GM23338 (cell line): ENCODE results near the gene NKX2-2. TPM values are rescaled to one million over a fixed set of nuclear protein-coding genes. Genes with fewer than 3 reads are reported as not detected.

ENCODE experiments used
- ATAC-seq: fragments of 200-7000 bp; cut with Tn5 transposase; 3 replicates; pipeline ENCODE4 v1.9.1; 2020
- DNase-seq: peaks from one replicate; pipeline ENCODE4 v3.0.0-alpha.2; 2015; ENCODE audit warnings: low spot score
- H2AFZ ChIP-seq: fragments of 200-600 bp; sonication (generic); 2 replicates; pipeline ENCODE4 v1.8.0; 2016; ENCODE audit warnings: antibody characterized with exemption, mild to moderate bottlenecking, moderate library complexity
- H3F3A ChIP-seq: fragments of 200-600 bp; sonication (generic); replicated peaks from 2 replicates; pipeline ENCODE4 v1.8.0; 2017; ENCODE audit warnings: antibody characterized with exemption, mixed run types, low read depth
- H3K27ac ChIP-seq: fragments of 200-600 bp; sonication (generic); 2 replicates; pipeline ENCODE4 v1.6.1; 2016; ENCODE audit warnings: low read depth
- H3K27me3 ChIP-seq: fragments of 200-600 bp; sonication (generic); 2 replicates; pipeline ENCODE4 v1.8.0; 2016; ENCODE audit warnings: mild to moderate bottlenecking, mixed run types, moderate library complexity; ENCODE audit not compliant: insufficient read depth
- H3K36me3 ChIP-seq: fragments of 200-600 bp; sonication (generic); 2 replicates; pipeline ENCODE4 v1.8.0; 2016; ENCODE audit warnings: mild to moderate bottlenecking; ENCODE audit not compliant: insufficient read depth
- H3K4me1 ChIP-seq: fragments of 200-600 bp; sonication (generic); 2 replicates; pipeline ENCODE4 v1.8.0; 2016; ENCODE audit warnings: mild to moderate bottlenecking, moderate library complexity; ENCODE audit not compliant: insufficient read depth
- H3K4me2 ChIP-seq: fragments of 200-600 bp; sonication (generic); 2 replicates; pipeline ENCODE4 v1.7.1; 2017; ENCODE audit warnings: mixed run types
- H3K4me3 ChIP-seq: fragments of 200-600 bp; sonication (generic); 2 replicates; pipeline ENCODE4 v1.6.1; 2016; ENCODE audit warnings: mixed run types
- H3K79me2 ChIP-seq: fragments of 200-600 bp; sonication (generic); replicated peaks from 2 replicates; pipeline ENCODE4 v1.8.0; 2017; ENCODE audit warnings: mild to moderate bottlenecking; ENCODE audit not compliant: insufficient read depth
- H3K9me2 ChIP-seq: fragments of 200-600 bp; sonication (generic); 2 replicates; pipeline ENCODE4 v1.8.0; 2017; ENCODE audit not compliant: insufficient read depth
- H4K20me1 ChIP-seq: fragments of 200-600 bp; sonication (generic); replicated peaks from 2 replicates; pipeline ENCODE4 v1.8.0; 2017; ENCODE audit warnings: mild to moderate bottlenecking; ENCODE audit not compliant: insufficient read depth
- H3K27ac Mint-ChIP-seq: 2 replicates; pipeline ENCODE4 v1.8.0; 2020; ENCODE audit warnings: inconsistent platforms, mild to moderate bottlenecking, moderate library complexity, mixed read lengths
- H3K27me3 Mint-ChIP-seq: 3 replicates; pipeline ENCODE4 v1.8.0; 2022; ENCODE audit warnings: low read depth, mild to moderate bottlenecking, moderate library complexity, mixed read lengths, inconsistent platforms; ENCODE audit not compliant: insufficient read depth, poor library complexity
- H3K36me3 Mint-ChIP-seq: 3 replicates; pipeline ENCODE4 v1.8.0; 2021; ENCODE audit warnings: low read depth, mild to moderate bottlenecking, inconsistent platforms, moderate library complexity, mixed read lengths
- H3K4me1 Mint-ChIP-seq: 3 replicates; pipeline ENCODE4 v1.8.0; 2020; ENCODE audit warnings: mild to moderate bottlenecking, inconsistent platforms, mixed read lengths
- H3K4me3 Mint-ChIP-seq: 3 replicates; pipeline ENCODE4 v1.8.0; 2021; ENCODE audit warnings: moderate library complexity, mild to moderate bottlenecking, inconsistent platforms, mixed read lengths
- H3K9me3 Mint-ChIP-seq: 3 replicates; pipeline ENCODE4 v1.8.0; 2020; ENCODE audit warnings: moderate library complexity, mild to moderate bottlenecking, inconsistent platforms, mixed read lengths
- CREB1 ChIP-seq: fragments of 250-450 bp; sonication (Bioruptor Pico); IDR thresholded peaks from 2 replicates; pipeline ENCODE4 v1.5.0; 2020; ENCODE audit warnings: low read depth, mild to moderate bottlenecking, moderate library complexity
- CTCF ChIP-seq, 2 experiments: fragments of 200-600 bp in 1 of 2; sonication (generic) in 1 of 2; conservative IDR thresholded peaks; 2 replicates each; pipeline versions ENCODE4 v1.5.1 to v1.6.1; 2016 to 2017; ENCODE audit warnings: antibody characterized with exemption in 2 of 2, low read depth in 2 of 2, mild to moderate bottlenecking in 2 of 2, moderate library complexity in 1 of 2
- ETS1 ChIP-seq: IDR thresholded peaks from 2 replicates; pipeline ENCODE4 v1.6.1; 2016; ENCODE audit warnings: antibody characterized with exemption
- EZH2 ChIP-seq: fragments of 200-600 bp; sonication (generic); IDR thresholded peaks from one replicate; pipeline ENCODE4 v1.8.0; 2017; ENCODE audit warnings: antibody characterized with exemption, mild to moderate bottlenecking, low read depth; ENCODE audit not compliant: unreplicated experiment
- JUNB ChIP-seq: IDR thresholded peaks from one replicate; pipeline ENCODE4 v1.6.1; 2016; ENCODE audit warnings: antibody characterized with exemption; ENCODE audit not compliant: unreplicated experiment
- NANOG ChIP-seq: IDR thresholded peaks from 2 replicates; pipeline ENCODE4 v1.6.1; 2016; ENCODE audit warnings: antibody characterized with exemption, borderline replicate concordance
- STAT1 ChIP-seq: IDR thresholded peaks from one replicate; pipeline ENCODE4 v1.6.1; 2016; ENCODE audit warnings: antibody characterized with exemption; ENCODE audit not compliant: unreplicated experiment
- ZNF114 ChIP-seq: fragments of 250-450 bp; sonication (Bioruptor Pico); IDR thresholded peaks from 2 replicates; pipeline ENCODE4 v1.5.0; 2020; ENCODE audit warnings: mild to moderate bottlenecking, moderate library complexity
- long read RNA-seq: library from polyadenylated mRNA; unstranded; transcript quantifications from one replicate; pipeline ENCODE4 v2.0.0, GENCODE V29; 2020; ENCODE audit not compliant: unreplicated experiment
- polyA plus RNA-seq: library from polyadenylated mRNA; unstranded; fragments of >200 nt; fragmentation: Nextera tagmentation; extraction: Ambion mirVana; gene quantifications from 2 replicates; pipeline ENCODE4 v1.2.1, GENCODE V29; 2016
- total RNA-seq: library from RNA; depleted of rRNA; stranded (reverse); fragments of >200 nt; shearing (Covaris generic); gene quantifications from 2 replicates; pipeline ENCODE4 v1.2.3, GENCODE V29; 2014; rRNA removed

NKX2-2 gene
- not detected in 2 replicates for total RNA-seq
- not detected in 2 replicates for polyA plus RNA-seq
- long read RNA-seq: 0 reads

GRCh38 chr20:21513881-21514540 is at the start of gene NKX2-2:
Gene NKX2-2 (minus strand): TSS chr20:21514064. CDS start chr20:21513669, 395 bp downstream.
- Mint-ChIP-seq H3K9me3 (no peaks in the 10 kb centered on the region; the same call in 1 of the 3 replicates), H3K36me3 (no peaks in the 10 kb centered on the region), H3K4me1 (peaks cover 52% of the 10 kb centered on the region), H3K27me3 (peaks cover 90% of the 10 kb centered on the region), H3K27ac (no peak within 1 kb of the TSS), H3K4me3 (peak within 1 kb of the TSS; percentile 67)
- H3K9me2 ChIP-seq: no peaks in the 10 kb centered on the region
- peaks cover 91% of the 10 kb centered on the region for H3K27me3 ChIP-seq
- peaks cover 71% of the 10 kb centered on the region for H3K4me1 ChIP-seq
- peak within 1 kb of the TSS; percentile 85 for H3K4me2 ChIP-seq
- DNase-seq (peak; percentile 82), ATAC-seq (peak; percentile 1; the same call in 1 of the 3 replicates)
- H3F3A ChIP-seq: peaks cover 25% of the 10 kb centered on the region
- no peak within 1 kb of the TSS for H3K27ac ChIP-seq
- H4K20me1 ChIP-seq: peaks cover 4% of the 10 kb centered on the region; the same call in 1 of the 2 replicates
- H3K79me2 ChIP-seq: no peaks in the 10 kb centered on the region
- no peaks in the 10 kb centered on the region for H3K36me3 ChIP-seq
- H3K4me3 ChIP-seq: peak within 1 kb of the TSS; percentile 56
- TF ChIP-seq EZH2: peak; percentile 79
- no peak for TF ChIP-seq ZNF114 (CRISPR knock-in tag)
- H2AFZ ChIP-seq: peak within 1 kb of the TSS; percentile 45; the same call in 1 of the 2 replicates

- H4K20me1 ChIP-seq: no peaks in the 10 kb centered on the region
- H3K36me3 ChIP-seq: no peaks in the 10 kb centered on the region
- H3K4me3 ChIP-seq: no peak overlapping the region
- Mint-ChIP-seq H3K9me3 (peaks cover 7% of the 10 kb centered on the region; the same call in 2 of the 3 replicates), H3K4me3 (no peak overlapping the region), H3K36me3 (no peaks in the 10 kb centered on the region), H3K4me1 (no peaks in the 10 kb centered on the region), H3K27ac (no peak overlapping the region), H3K27me3 (peaks cover 1% of the 10 kb centered on the region)
- no peak overlapping the region for H2AFZ ChIP-seq
- H3K4me2 ChIP-seq: no peak overlapping the region
- H3K4me1 ChIP-seq: no peaks in the 10 kb centered on the region
- no peaks in the 10 kb centered on the region for H3K9me2 ChIP-seq
- DNase-seq: no peak
- H3K27ac ChIP-seq: no peak overlapping the region
- no peak for ATAC-seq
- H3F3A ChIP-seq: no peaks in the 10 kb centered on the region
- H3K27me3 ChIP-seq: no peaks in the 10 kb centered on the region
- no peaks in the 10 kb centered on the region for H3K79me2 ChIP-seq
- no peak for TF ChIP-seq STAT1
- no peak for TF ChIP-seq CTCF (conservative IDR thresholded peaks at IDR 0.05; ENCODE audit: low read depth in 2 of 2)
- TF ChIP-seq NANOG: no peak
- TF ChIP-seq ETS1: no peak
- no peak for TF ChIP-seq CREB1 (CRISPR knock-in tag)
- no peak for TF ChIP-seq JUNB
Measured at GRCh38 chr20:21562656-21563055, 48.8 kb upstream of the NKX2-2 start.
